ENCODE measurements around the gene SCFD2. TPM values are rescaled to one million over a fixed set of nuclear protein-coding genes. Genes with fewer than 3 reads are reported as not detected.

Gene SCFD2
- total RNA-seq, 2 donors from 2014 or later, result 20.3 to 27.4 TPM

DNA sequence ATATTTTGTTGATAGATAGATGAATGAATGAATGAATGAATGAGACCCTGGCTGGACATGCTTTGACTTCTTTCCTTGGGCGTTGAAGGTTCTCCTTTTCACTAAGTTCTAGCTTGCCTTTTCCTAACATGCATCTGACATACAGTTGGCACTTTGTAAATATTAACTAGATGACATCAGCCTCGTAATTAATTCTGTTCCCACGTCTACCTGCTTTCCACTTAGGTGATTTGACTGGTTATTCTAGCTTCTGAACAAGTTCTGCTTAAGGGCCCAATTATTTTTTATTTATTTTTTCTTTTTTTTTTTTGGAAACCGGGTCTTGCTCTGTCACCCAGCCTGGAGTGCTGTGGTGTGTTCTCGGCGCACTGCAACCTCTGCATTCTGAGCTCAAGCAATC lies 517.6 kb downstream of the SCFD2 start:
- ATAC-seq (ENCODE audit: insufficient number of reproducible peaks, low FRiP score, low read depth), result no peak
- Histone ChIP-seq H3K27ac (no peak overlapping the region), H3K9me3 (no peaks in the 10 kb centered on the region), H3K36me3 (no peaks in the 10 kb centered on the region), H3K27me3 (replicated peaks; ENCODE audit: insufficient read depth) (no peaks in the 10 kb centered on the region), H3K4me1 (ENCODE audit: control insufficient read depth in 1 of 2, low read depth in 2 of 2) (peaks cover 2 to 13% of the 10 kb centered on the region in 2 donors), H3K4me3 (no peak overlapping the region)
- DNase-seq (ENCODE audit: low spot score), result no peak
- TF ChIP-seq, protein P1, sequence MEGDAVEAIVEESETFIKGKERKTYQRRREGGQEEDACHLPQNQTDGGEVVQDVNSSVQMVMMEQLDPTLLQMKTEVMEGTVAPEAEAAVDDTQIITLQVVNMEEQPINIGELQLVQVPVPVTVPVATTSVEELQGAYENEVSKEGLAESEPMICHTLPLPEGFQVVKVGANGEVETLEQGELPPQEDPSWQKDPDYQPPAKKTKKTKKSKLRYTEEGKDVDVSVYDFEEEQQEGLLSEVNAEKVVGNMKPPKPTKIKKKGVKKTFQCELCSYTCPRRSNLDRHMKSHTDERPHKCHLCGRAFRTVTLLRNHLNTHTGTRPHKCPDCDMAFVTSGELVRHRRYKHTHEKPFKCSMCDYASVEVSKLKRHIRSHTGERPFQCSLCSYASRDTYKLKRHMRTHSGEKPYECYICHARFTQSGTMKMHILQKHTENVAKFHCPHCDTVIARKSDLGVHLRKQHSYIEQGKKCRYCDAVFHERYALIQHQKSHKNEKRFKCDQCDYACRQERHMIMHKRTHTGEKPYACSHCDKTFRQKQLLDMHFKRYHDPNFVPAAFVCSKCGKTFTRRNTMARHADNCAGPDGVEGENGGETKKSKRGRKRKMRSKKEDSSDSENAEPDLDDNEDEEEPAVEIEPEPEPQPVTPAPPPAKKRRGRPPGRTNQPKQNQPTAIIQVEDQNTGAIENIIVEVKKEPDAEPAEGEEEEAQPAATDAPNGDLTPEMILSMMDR (IDR thresholded peaks at IDR 0.05), result no peak

DNA sequence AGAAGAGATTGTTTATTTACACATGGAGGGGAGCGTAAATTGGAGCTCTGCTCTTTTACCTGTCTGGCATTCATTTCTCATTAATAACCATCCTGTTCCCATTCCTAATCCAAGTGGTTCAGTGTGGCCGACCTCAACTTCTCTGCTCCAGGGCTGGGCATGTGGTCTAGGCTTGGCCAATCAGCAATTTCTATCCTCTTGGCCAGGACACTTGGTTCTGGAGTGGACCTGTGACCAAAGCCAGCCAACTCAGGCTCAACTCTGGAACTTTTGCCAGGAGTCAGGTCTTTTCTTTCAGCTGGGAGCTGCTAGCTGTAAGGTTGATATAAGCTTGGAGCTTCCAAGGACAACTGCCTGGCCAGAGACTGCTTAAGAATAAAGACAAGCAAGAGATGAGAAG lies 519.4 kb downstream of the SCFD2 start:
- DNase-seq (ENCODE audit: low spot score) (no peak), ATAC-seq (ENCODE audit: insufficient number of reproducible peaks, low FRiP score, low read depth) (no peak)
- Histone ChIP-seq H3K27me3 (replicated peaks; ENCODE audit: insufficient read depth) (no peaks in the 10 kb centered on the region), H3K27ac (no peak overlapping the region), H3K4me1 (ENCODE audit: control insufficient read depth in 1 of 2, low read depth in 2 of 2) (peaks cover 0 to 8% of the 10 kb centered on the region in 2 donors), H3K9me3 (no peaks in the 10 kb centered on the region), H3K4me3 (no peak overlapping the region), H3K36me3 (no peaks in the 10 kb centered on the region)
- TF ChIP-seq, protein P1 (IDR thresholded peaks at IDR 0.05), result no peak

DNA sequence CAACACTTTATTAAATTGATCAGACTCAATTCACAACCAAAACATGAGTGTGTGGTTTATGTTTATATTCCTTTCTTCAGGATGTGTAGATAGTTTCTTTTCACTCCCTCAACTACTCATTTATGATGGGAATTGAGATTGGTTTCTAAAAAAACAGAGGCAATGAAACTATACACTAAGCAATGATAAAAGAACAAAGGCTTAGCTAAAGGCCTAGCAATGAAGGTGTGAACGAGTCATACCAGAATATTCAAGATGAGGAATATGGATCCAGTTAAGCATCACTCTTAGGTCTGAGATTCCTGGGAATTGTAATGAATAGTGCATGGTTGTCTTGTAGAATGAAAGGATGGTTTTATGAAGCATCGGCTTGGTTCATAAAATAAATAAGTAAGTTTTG lies 521.3 kb downstream of the SCFD2 start:
- Histone ChIP-seq H3K36me3 (no peaks in the 10 kb centered on the region), H3K9me3 (no peaks in the 10 kb centered on the region), H3K4me3 (no peak overlapping the region), H3K27ac (no peak overlapping the region), H3K4me1 (ENCODE audit: control insufficient read depth in 1 of 2, low read depth in 2 of 2) (peaks cover 0 to 8% of the 10 kb centered on the region in 2 donors), H3K27me3 (replicated peaks; ENCODE audit: insufficient read depth) (no peaks in the 10 kb centered on the region)
- ATAC-seq (ENCODE audit: insufficient number of reproducible peaks, low FRiP score, low read depth) (no peak), DNase-seq (ENCODE audit: low spot score) (no peak)
- TF ChIP-seq, protein P1 (IDR thresholded peaks at IDR 0.05), result no peak

DNA sequence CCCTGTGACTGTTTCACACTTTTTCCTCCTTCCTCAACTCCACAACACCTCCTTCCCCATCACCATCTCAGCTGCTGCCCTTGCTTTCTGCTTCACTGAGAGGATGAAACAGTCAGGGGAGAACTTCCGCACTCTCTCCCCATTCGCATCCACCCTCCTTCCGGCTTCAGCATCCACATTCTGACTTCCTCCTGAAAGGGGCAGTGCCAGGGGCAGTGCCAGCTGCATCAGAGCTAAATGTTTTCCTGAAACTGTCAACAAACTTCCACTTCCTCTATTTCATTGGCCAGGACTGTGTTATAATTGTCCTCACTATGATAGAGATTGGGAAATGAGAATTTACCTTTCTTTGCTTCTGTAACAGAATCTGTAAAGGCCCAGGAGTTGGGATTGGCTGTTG lies 521.9 kb downstream of the SCFD2 start:
- TF ChIP-seq, protein P1 (IDR thresholded peaks at IDR 0.05), result no peak
- Histone ChIP-seq H3K9me3 (no peaks in the 10 kb centered on the region), H3K4me1 (ENCODE audit: control insufficient read depth in 1 of 2, low read depth in 2 of 2) (peaks cover 0 to 8% of the 10 kb centered on the region in 2 donors), H3K4me3 (no peak overlapping the region), H3K36me3 (no peaks in the 10 kb centered on the region), H3K27ac (no peak overlapping the region), H3K27me3 (replicated peaks; ENCODE audit: insufficient read depth) (no peaks in the 10 kb centered on the region)
- ATAC-seq (ENCODE audit: insufficient number of reproducible peaks, low FRiP score, low read depth) (no peak), DNase-seq (ENCODE audit: low spot score) (no peak)

DNA sequence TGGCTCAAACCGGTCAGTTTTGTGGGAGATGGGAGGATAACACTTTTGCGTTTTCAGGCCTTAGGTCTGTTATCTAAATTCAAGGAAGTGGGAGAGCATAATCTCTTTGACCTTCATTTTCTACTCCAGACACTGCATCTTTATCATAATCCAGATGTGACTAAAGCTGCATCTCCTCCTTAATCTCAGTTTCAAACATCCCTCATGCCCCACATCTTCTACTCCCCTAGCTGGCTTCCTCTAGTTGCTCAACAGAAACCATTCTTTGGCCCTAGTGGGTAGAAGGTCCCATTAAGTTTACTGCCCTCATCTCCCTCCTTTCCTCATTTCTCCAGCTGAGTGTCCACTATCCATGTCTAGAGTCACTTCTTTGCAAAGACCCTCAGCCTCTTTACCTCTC lies 522.5 kb downstream of the SCFD2 start:
- H3K36me3 ChIP-seq, result no peaks in the 10 kb centered on the region
- no peaks in the 10 kb centered on the region for H3K27me3 ChIP-seq (replicated peaks; ENCODE audit: insufficient read depth)
- no peaks in the 10 kb centered on the region for H3K9me3 ChIP-seq
- no peak overlapping the region for H3K27ac ChIP-seq
- no peak overlapping the region for H3K4me3 ChIP-seq
- no peak for ATAC-seq (ENCODE audit: insufficient number of reproducible peaks, low FRiP score, low read depth)
- no peak for DNase-seq (ENCODE audit: low spot score)
- TF ChIP-seq, protein P1 (IDR thresholded peaks at IDR 0.05), result no peak
- H3K4me1 ChIP-seq (ENCODE audit: control insufficient read depth in 1 of 2, low read depth in 2 of 2), result peaks cover 0 to 8% of the 10 kb centered on the region in 2 donors
